Osteocyte (in vitro differentiated cells): ENCODE measurements around the gene NCOA6. TPM values are rescaled to one million over a fixed set of nuclear protein-coding genes. Genes with fewer than 3 reads are reported as not detected.

ENCODE experiments used
- DNase-seq: peaks from one replicate; pipeline ENCODE4 v3.0.0; 2021; ENCODE audit warnings: mixed read lengths; ENCODE audit not compliant: unreplicated experiment; ENCODE audit errors: extremely low spot score
- H3K27ac Mint-ChIP-seq: one replicate; pipeline ENCODE4 v1.8.0; 2021; ENCODE audit warnings: mild to moderate bottlenecking, mixed read lengths; ENCODE audit not compliant: unreplicated experiment
- H3K27me3 Mint-ChIP-seq: one replicate; pipeline ENCODE4 v1.8.0; 2021; ENCODE audit warnings: mixed read lengths; ENCODE audit not compliant: unreplicated experiment
- H3K36me3 Mint-ChIP-seq: one replicate; pipeline ENCODE4 v1.8.0; 2021; ENCODE audit warnings: mixed read lengths; ENCODE audit not compliant: unreplicated experiment
- H3K4me1 Mint-ChIP-seq: one replicate; pipeline ENCODE4 v1.8.0; 2021; ENCODE audit warnings: mixed read lengths; ENCODE audit not compliant: unreplicated experiment
- H3K4me3 Mint-ChIP-seq: one replicate; pipeline ENCODE4 v1.8.0; 2021; ENCODE audit warnings: mild to moderate bottlenecking, moderate library complexity, mixed read lengths; ENCODE audit not compliant: unreplicated experiment
- H3K9me3 Mint-ChIP-seq: one replicate; pipeline ENCODE4 v1.8.0; 2021; ENCODE audit warnings: mixed read lengths; ENCODE audit not compliant: unreplicated experiment
- CTCF ChIP-seq: fragments of 200-600 bp; sonication (generic); IDR thresholded peaks from 2 replicates; pipeline ENCODE4 v1.5.0; 2021; ENCODE audit warnings: antibody characterized with exemption, mild to moderate bottlenecking, moderate library complexity
- total RNA-seq: library from RNA; stranded (reverse); gene quantifications from 2 replicates; pipeline ENCODE4 v1.2.1, GENCODE V29; 2021

NCOA6 gene
- total RNA-seq, 1 donor from 2014 or later = 33.4 TPM

GRCh38 chr20:34683667-34684066 lies 141.8 kb downstream of the NCOA6 start:
- Mint-ChIP-seq H3K36me3 (no peaks in the 10 kb centered on the region), H3K4me1 (no peaks in the 10 kb centered on the region)

GRCh38 chr20:34680586-34681175 lies 144.8 kb downstream of the NCOA6 start:
- Mint-ChIP-seq H3K27ac (no peak overlapping the region), H3K27me3 (no peaks in the 10 kb centered on the region), H3K4me3 (no peak overlapping the region), H3K36me3 (no peaks in the 10 kb centered on the region), H3K9me3 (no peaks in the 10 kb centered on the region), H3K4me1 (peaks cover 11% of the 10 kb centered on the region)
- DNase-seq = no peak
- TF ChIP-seq CTCF = no peak

More at GRCh38 chr20:34683667-34684066, 141.8 kb downstream of the NCOA6 start:
- Mint-ChIP-seq H3K4me3 (no peak overlapping the region), H3K9me3 (no peaks in the 10 kb centered on the region), H3K27me3 (no peaks in the 10 kb centered on the region), H3K27ac (no peak overlapping the region)
- no peak for DNase-seq
- no peak for TF ChIP-seq CTCF

GRCh38 chr20:34676642-34677373 lies 148.6 kb downstream of the NCOA6 start, which contains the start of gene PIGU:
Gene PIGU (minus strand): TSS chr20:34677092. CDS start chr20:34677085, 7 bp downstream.
- peak; percentile 98 for DNase-seq
- peak within 1 kb of the TSS; percentile 95 for H3K4me3 Mint-ChIP-seq
- no peaks in the 10 kb centered on the region for H3K27me3 Mint-ChIP-seq
- no peaks in the 10 kb centered on the region for H3K36me3 Mint-ChIP-seq
- no peaks in the 10 kb centered on the region for H3K9me3 Mint-ChIP-seq
- H3K4me1 Mint-ChIP-seq = peaks cover 17% of the 10 kb centered on the region
- TF ChIP-seq CTCF = peak; percentile 10
- peak within 1 kb of the TSS; percentile 93 for H3K27ac Mint-ChIP-seq

- Mint-ChIP-seq H3K36me3 (no peaks in the 10 kb centered on the region), H3K4me3 (peak overlapping the region; percentile 95), H3K4me1 (peaks cover 17% of the 10 kb centered on the region), H3K27ac (peak overlapping the region; percentile 93), H3K27me3 (no peaks in the 10 kb centered on the region), H3K9me3 (no peaks in the 10 kb centered on the region)
- TF ChIP-seq CTCF = no peak
- DNase-seq = no peak
These were observed 149.3 kb downstream of the NCOA6 start for GRCh38 chr20:34675993-34676641.

GRCh38 chr20:34675561-34675960 lies 149.9 kb downstream of the NCOA6 start:
- H3K27me3 Mint-ChIP-seq = no peaks in the 10 kb centered on the region
- H3K36me3 Mint-ChIP-seq = no peaks in the 10 kb centered on the region
- no peaks in the 10 kb centered on the region for H3K9me3 Mint-ChIP-seq
- peaks cover 17% of the 10 kb centered on the region for H3K4me1 Mint-ChIP-seq
- no peak for DNase-seq
- no peak overlapping the region for H3K4me3 Mint-ChIP-seq
- H3K27ac Mint-ChIP-seq = no peak overlapping the region
- TF ChIP-seq CTCF = no peak
